Neural progenitor cell (in vitro differentiated cells): ENCODE results near the gene POFUT1. TPM values are rescaled to one million over a fixed set of nuclear protein-coding genes. Genes with fewer than 3 reads are reported as not detected.

Source experiments
- DNase-seq: peaks from one replicate; pipeline ENCODE4 v3.0.0-alpha.2; 2016; ENCODE audit warnings: low spot score
- H2AFZ ChIP-seq: fragments of 200-600 bp; sonication (generic); replicated peaks from 2 replicates; pipeline ENCODE4 v1.6.1; 2016; ENCODE audit warnings: antibody characterized with exemption
- H3F3A ChIP-seq: fragments of 200-600 bp; sonication (generic); 2 replicates; pipeline ENCODE4 v1.6.1; 2016; ENCODE audit warnings: antibody characterized with exemption, low read depth
- H3K27ac ChIP-seq: fragments of 200-600 bp; sonication (generic); 2 replicates; pipeline ENCODE4 v1.5.1; 2016; ENCODE audit warnings: mild to moderate bottlenecking
- H3K27me3 ChIP-seq: fragments of 200-600 bp; sonication (generic); 2 replicates; pipeline ENCODE4 v1.6.1; 2016; ENCODE audit warnings: mild to moderate bottlenecking, moderate library complexity
- H3K36me3 ChIP-seq: fragments of 200-600 bp; sonication (generic); 2 replicates; pipeline ENCODE4 v1.5.1; 2016
- H3K4me1 ChIP-seq: fragments of 200-600 bp; sonication (generic); 2 replicates; pipeline ENCODE4 v1.6.1; 2016; ENCODE audit warnings: mixed run types
- H3K4me2 ChIP-seq: fragments of 200-600 bp; sonication (generic); 2 replicates; pipeline ENCODE4 v1.6.1; 2016
- H3K4me3 ChIP-seq: fragments of 200-600 bp; sonication (generic); 2 replicates; pipeline ENCODE4 v1.5.1; 2016
- H3K79me2 ChIP-seq: fragments of 200-600 bp; sonication (generic); 2 replicates; pipeline ENCODE4 v1.6.1; 2016; ENCODE audit warnings: low read depth
- H3K9ac ChIP-seq: fragments of 200-600 bp; sonication (generic); 2 replicates; pipeline ENCODE4 v1.6.1; 2016
- H3K9me3 ChIP-seq: fragments of 200-600 bp; sonication (generic); 2 replicates; pipeline ENCODE4 v1.5.1; 2016; ENCODE audit warnings: low read depth
- H4K20me1 ChIP-seq: fragments of 200-600 bp; sonication (generic); 2 replicates; pipeline ENCODE4 v1.6.1; 2016; ENCODE audit warnings: low read depth
- H3K27ac Mint-ChIP-seq: 3 replicates; pipeline ENCODE4 v1.8.0; 2021; ENCODE audit warnings: mixed read lengths
- H3K27me3 Mint-ChIP-seq: 2 replicates; pipeline ENCODE4 v1.8.0; 2022; ENCODE audit warnings: low read depth, mild to moderate bottlenecking, inconsistent platforms, moderate library complexity, mixed read lengths; ENCODE audit not compliant: insufficient read depth
- H3K36me3 Mint-ChIP-seq: 3 replicates; pipeline ENCODE4 v1.8.0; 2021; ENCODE audit warnings: mixed read lengths
- H3K4me1 Mint-ChIP-seq: 3 replicates; pipeline ENCODE4 v1.8.0; 2021; ENCODE audit warnings: mixed read lengths
- H3K4me3 Mint-ChIP-seq: 3 replicates; pipeline ENCODE4 v1.8.0; 2021; ENCODE audit warnings: mild to moderate bottlenecking, moderate library complexity, mixed read lengths
- H3K9me3 Mint-ChIP-seq: 3 replicates; pipeline ENCODE4 v1.8.0; 2020; ENCODE audit warnings: mixed read lengths
- EZH2 ChIP-seq: fragments of 200-600 bp; sonication (generic); IDR thresholded peaks from 2 replicates; pipeline ENCODE4 v1.6.1; 2017; ENCODE audit warnings: antibody characterized with exemption, mild to moderate bottlenecking, moderate library complexity
- EZH2phosphoT487 ChIP-seq: fragments of 200-600 bp; sonication (generic); IDR thresholded peaks from 2 replicates; pipeline ENCODE4 v1.6.1; 2017; ENCODE audit warnings: antibody characterized with exemption
- microRNA counts: library from miRNA; unstranded; fragments of <30 nt; microRNA quantifications from one replicate; lab custom pipeline; 2016
- total RNA-seq: library from RNA; depleted of rRNA; stranded (reverse); fragments of >200 nt; gene quantifications from 2 replicates; pipeline ENCODE4 v1.2.3, GENCODE V29; 2015; ENCODE audit warnings: low replicate concordance
- TF ChIP-seq, protein P1 (sequence below): fragments of 200-600 bp; sonication (generic); IDR thresholded peaks from 2 replicates; pipeline ENCODE4 v1.5.1; 2017; ENCODE audit warnings: antibody characterized with exemption, mild to moderate bottlenecking

The POFUT1 gene
- total RNA-seq, 1 donor from 2014 or later: 22.3 TPM

GRCh38 chr20:32285621-32286371, 78.1 kb downstream of the POFUT1 start:
- Histone ChIP-seq H3K4me1 (no peaks in the 10 kb centered on the region), H3K4me2 (no peak overlapping the region), H3K4me3 (no peak overlapping the region), H2AFZ (no peak overlapping the region), H3K36me3 (no peaks in the 10 kb centered on the region), H3K9ac (no peak overlapping the region), H3K9me3 (no peaks in the 10 kb centered on the region), H4K20me1 (peaks cover 15% of the 10 kb centered on the region), H3K79me2 (peaks cover 47% of the 10 kb centered on the region), H3F3A (no peaks in the 10 kb centered on the region), H3K27ac (no peak overlapping the region), H3K27me3 (no peaks in the 10 kb centered on the region)
- no peaks in the 10 kb centered on the region for H3K4me1 Mint-ChIP-seq
- no peaks in the 10 kb centered on the region for H3K9me3 Mint-ChIP-seq
- TF ChIP-seq, protein P1, sequence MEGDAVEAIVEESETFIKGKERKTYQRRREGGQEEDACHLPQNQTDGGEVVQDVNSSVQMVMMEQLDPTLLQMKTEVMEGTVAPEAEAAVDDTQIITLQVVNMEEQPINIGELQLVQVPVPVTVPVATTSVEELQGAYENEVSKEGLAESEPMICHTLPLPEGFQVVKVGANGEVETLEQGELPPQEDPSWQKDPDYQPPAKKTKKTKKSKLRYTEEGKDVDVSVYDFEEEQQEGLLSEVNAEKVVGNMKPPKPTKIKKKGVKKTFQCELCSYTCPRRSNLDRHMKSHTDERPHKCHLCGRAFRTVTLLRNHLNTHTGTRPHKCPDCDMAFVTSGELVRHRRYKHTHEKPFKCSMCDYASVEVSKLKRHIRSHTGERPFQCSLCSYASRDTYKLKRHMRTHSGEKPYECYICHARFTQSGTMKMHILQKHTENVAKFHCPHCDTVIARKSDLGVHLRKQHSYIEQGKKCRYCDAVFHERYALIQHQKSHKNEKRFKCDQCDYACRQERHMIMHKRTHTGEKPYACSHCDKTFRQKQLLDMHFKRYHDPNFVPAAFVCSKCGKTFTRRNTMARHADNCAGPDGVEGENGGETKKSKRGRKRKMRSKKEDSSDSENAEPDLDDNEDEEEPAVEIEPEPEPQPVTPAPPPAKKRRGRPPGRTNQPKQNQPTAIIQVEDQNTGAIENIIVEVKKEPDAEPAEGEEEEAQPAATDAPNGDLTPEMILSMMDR: no peak
- TF ChIP-seq EZH2: no peak
- no peak overlapping the region for H3K27ac Mint-ChIP-seq
- no peak for DNase-seq
- H3K36me3 Mint-ChIP-seq: no peaks in the 10 kb centered on the region
- no peak overlapping the region for H3K4me3 Mint-ChIP-seq
- H3K27me3 Mint-ChIP-seq: no peaks in the 10 kb centered on the region

DNA sequence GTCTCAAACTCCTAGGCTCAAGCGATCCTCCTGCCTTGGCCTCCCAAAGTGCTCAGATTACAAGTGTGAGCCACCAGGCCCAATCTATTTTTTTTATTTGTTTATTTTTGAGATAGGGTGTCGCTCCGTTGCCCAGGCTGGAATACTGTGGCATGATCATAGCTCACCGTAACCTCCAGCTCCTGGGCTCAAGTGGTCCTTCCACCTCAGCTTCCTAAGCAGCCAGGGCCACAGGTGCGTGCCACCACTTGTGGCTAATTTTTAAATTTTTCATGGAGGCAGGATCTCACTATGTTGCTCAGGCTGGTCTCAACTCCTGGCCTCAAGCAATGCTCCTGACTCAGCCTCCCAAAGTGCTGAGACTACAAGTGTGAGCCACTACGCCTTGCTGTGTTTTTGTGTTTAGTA, 79.6 kb downstream of the POFUT1 start:
- Histone ChIP-seq H2AFZ (no peak overlapping the region), H3K4me1 (no peaks in the 10 kb centered on the region), H3K27me3 (no peaks in the 10 kb centered on the region), H3K4me2 (no peak overlapping the region), H3K27ac (no peak overlapping the region), H3K79me2 (peaks cover 42% of the 10 kb centered on the region), H3K9ac (no peak overlapping the region), H3K9me3 (no peaks in the 10 kb centered on the region), H3K4me3 (no peak overlapping the region), H3F3A (no peaks in the 10 kb centered on the region), H4K20me1 (peaks cover 10% of the 10 kb centered on the region), H3K36me3 (no peaks in the 10 kb centered on the region)
- Mint-ChIP-seq H3K27me3 (no peaks in the 10 kb centered on the region), H3K4me1 (no peaks in the 10 kb centered on the region), H3K27ac (no peak overlapping the region), H3K4me3 (no peak overlapping the region), H3K36me3 (no peaks in the 10 kb centered on the region), H3K9me3 (no peaks in the 10 kb centered on the region)
- TF ChIP-seq, protein P1: no peak
- TF ChIP-seq EZH2phosphoT487 (no peak), EZH2 (no peak)
- no peak for DNase-seq

MicroRNAs encoded within 50 kb of the gene (microRNA counts, 767-probe panel; counts per million panel counts)
- 460 counts per million, percentile 90 among the panel's probes with 10 or more counts for microRNA hsa-miR-1825 (lab: Ali Mortazavi, UCI)

Other genes starting within 250 kb of the POFUT1 start
- 0.07 and 0.19 TPM in 2 replicates for gene XKR7, start 239.7 kb upstream of the POFUT1 start, total RNA-seq
- gene CCM2L, start 197.4 kb upstream of the POFUT1 start, total RNA-seq: 0.75 and 3.9 TPM in 2 replicates
- not detected in 2 replicates for gene HCK, start 155.6 kb upstream of the POFUT1 start, total RNA-seq
- 27.9 and 41.7 TPM in 2 replicates for gene TM9SF4, start 98.2 kb upstream of the POFUT1 start, total RNA-seq
- 16.5 and 21.2 TPM in 2 replicates for gene PLAGL2, start 137 bp upstream of the POFUT1 start, total RNA-seq
- 16.8 and 20.9 TPM in 2 replicates for gene KIF3B, start 69.8 kb downstream of the POFUT1 start, total RNA-seq
- gene ASXL1, start 150.5 kb downstream of the POFUT1 start, total RNA-seq: 48.2 and 64.0 TPM in 2 replicates